Lung (tissue), 12 donors: Measurements from ENCODE around the gene ASB1. TPM values are rescaled to one million over a fixed set of nuclear protein-coding genes. Genes with fewer than 3 reads are reported as not detected.

Experiments used
- ATAC-seq: fragments of 200-7000 bp; cut with Tn5 transposase; one replicate; pipeline ENCODE4 v1.9.1; 2020; ENCODE audit warnings: moderate number of reproducible peaks; ENCODE audit not compliant: insufficient read depth, low FRiP score
- DNase-seq, 3 donors: peaks; one replicate each; pipeline ENCODE4 v3.0.0-alpha.2; 2013 to 2017
- H3K27ac ChIP-seq, 2 donors: one replicate each; pipeline ENCODE4 v1.5.1; 2013; ENCODE audit warnings: mild to moderate bottlenecking in 2 of 2, moderate library complexity in 2 of 2, control low read depth in 1 of 2, inconsistent platforms in 1 of 2, low read depth in 1 of 2, low read length in 1 of 2
- H3K27me3 ChIP-seq, 3 donors: one replicate each; pipeline ENCODE4 v1.5.1; 2013; ENCODE audit warnings: low read length in 2 of 3; ENCODE audit not compliant: control insufficient read depth in 3 of 3, insufficient read depth in 3 of 3
- H3K36me3 ChIP-seq, 4 donors: one replicate each; pipeline ENCODE4 v1.5.1; 2013; ENCODE audit warnings: low read length in 4 of 4, mild to moderate bottlenecking in 1 of 4, moderate library complexity in 1 of 4; ENCODE audit not compliant: control insufficient read depth in 4 of 4, insufficient read depth in 4 of 4
- H3K4me1 ChIP-seq, 5 donors: one replicate each; pipeline ENCODE4 v1.5.1; 2013; ENCODE audit warnings: low read length in 5 of 5, mild to moderate bottlenecking in 2 of 5, moderate library complexity in 1 of 5; ENCODE audit not compliant: control insufficient read depth in 5 of 5, insufficient read depth in 5 of 5
- H3K4me3 ChIP-seq: one replicate; pipeline ENCODE4 v1.5.1; 2013; ENCODE audit warnings: mild to moderate bottlenecking, control low read depth, moderate library complexity
- H3K9ac ChIP-seq, 2 donors: one replicate each; pipeline ENCODE4 v1.5.1; 2013; ENCODE audit warnings: low read length in 2 of 2, control low read depth in 1 of 2; ENCODE audit not compliant: insufficient read depth in 1 of 2
- H3K9me3 ChIP-seq, 4 donors: one replicate each; pipeline ENCODE4 v1.5.1; 2013; ENCODE audit warnings: low read length in 3 of 4, mild to moderate bottlenecking in 1 of 4, moderate library complexity in 1 of 4; ENCODE audit not compliant: control insufficient read depth in 4 of 4, insufficient read depth in 3 of 4
- WGBS, 2 donors: extraction: QIAGEN DNeasy Blood & Tissue Kit; methylation state at CpG; one replicate each; pipeline ENCODE4 v1.1.7; 2013; 5-methylcytosine and 5-hydroxymethylcytosine counted together
- polyA plus RNA-seq, 2 donors: library from polyadenylated mRNA; stranded (reverse); fragments of 200-250 nt; gene quantifications; one replicate each; pipeline ENCODE4 v1.2.1, GENCODE V29; 2013
- total RNA-seq, 2 donors: library from RNA; depleted of rRNA in 1 of 2; stranded (reverse); fragments of >200 nt in 1 of 2; gene quantifications; one replicate each; pipeline ENCODE4 v1.2.1, GENCODE V29; 2014 to 2021
- TF ChIP-seq, protein P1 (sequence below): IDR thresholded peaks from 2 replicates; pipeline ENCODE4 v1.5.1; 2012; ENCODE audit warnings: mild to moderate bottlenecking; ENCODE audit errors: control extremely low read depth, extremely low read depth
- donor health status: control.
- donor health status: control.
- donor health status: Bipolar disorder and iron deficiency.
- donor health status: healthy.
- donor health status: DM: yes; HTN: yes; CAD: no.

ASB1 gene
- total and polyA plus RNA-seq, 4 donors = 17.7 to 34.9 (median 20.6) TPM

DNA sequence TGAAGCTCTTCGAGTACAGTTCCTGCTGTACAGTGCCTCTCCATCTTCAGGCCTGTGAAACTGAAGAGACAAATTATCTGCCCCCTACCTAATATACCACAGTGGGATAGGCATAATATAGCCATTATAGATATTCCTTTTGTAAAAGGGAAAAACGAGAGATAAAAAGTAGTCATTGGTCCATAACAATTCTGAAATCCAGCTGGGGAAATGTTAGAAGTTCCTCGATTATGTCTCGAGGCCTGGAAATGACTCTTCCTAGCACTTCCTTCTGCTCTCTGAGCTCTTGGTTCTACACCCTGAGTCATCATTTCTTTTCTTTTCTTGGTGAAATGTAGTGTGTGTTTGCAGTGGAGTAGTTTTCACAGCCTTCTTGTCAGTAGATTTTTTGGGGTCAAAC, 51.5 kb downstream of the ASB1 start:
- Histone ChIP-seq H3K36me3 (no peaks in the 10 kb centered on the region), H3K9ac (no peak overlapping the region), H3K27me3 (no peaks in the 10 kb centered on the region), H3K4me3 (no peak overlapping the region), H3K9me3 (peaks cover 0 to 12% (median 9%) of the 10 kb centered on the region in 4 donors), H3K4me1 (no peaks in the 10 kb centered on the region), H3K27ac (no peak overlapping the region)
- WGBS, 2 donors = 88 to 90% methylated on average over 4 of the region's 4 CpGs
- DNase-seq = no peak
- TF ChIP-seq, protein P1, sequence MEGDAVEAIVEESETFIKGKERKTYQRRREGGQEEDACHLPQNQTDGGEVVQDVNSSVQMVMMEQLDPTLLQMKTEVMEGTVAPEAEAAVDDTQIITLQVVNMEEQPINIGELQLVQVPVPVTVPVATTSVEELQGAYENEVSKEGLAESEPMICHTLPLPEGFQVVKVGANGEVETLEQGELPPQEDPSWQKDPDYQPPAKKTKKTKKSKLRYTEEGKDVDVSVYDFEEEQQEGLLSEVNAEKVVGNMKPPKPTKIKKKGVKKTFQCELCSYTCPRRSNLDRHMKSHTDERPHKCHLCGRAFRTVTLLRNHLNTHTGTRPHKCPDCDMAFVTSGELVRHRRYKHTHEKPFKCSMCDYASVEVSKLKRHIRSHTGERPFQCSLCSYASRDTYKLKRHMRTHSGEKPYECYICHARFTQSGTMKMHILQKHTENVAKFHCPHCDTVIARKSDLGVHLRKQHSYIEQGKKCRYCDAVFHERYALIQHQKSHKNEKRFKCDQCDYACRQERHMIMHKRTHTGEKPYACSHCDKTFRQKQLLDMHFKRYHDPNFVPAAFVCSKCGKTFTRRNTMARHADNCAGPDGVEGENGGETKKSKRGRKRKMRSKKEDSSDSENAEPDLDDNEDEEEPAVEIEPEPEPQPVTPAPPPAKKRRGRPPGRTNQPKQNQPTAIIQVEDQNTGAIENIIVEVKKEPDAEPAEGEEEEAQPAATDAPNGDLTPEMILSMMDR = no peak
- ATAC-seq = no peak

DNA sequence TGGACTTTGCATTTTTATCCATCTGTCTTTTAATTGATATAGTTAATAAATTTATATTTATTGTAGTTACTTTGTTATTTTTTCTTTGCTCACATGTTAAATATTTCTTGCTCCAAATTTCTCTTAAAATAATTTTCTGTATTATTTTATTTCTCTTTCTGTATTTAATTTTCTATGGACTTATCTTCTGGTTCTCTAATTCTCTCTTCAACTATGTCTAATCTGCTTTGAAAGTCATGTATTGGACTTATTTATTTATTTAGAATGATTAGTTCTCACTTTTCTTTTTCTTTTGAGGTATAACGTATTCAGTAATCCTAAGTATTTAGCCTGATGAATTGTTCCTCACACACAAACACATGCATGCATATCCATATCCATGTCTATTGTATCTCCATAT, 53.1 kb downstream of the ASB1 start:
- Histone ChIP-seq H3K4me3 (no peak overlapping the region), H3K36me3 (no peaks in the 10 kb centered on the region), H3K9ac (no peak overlapping the region), H3K4me1 (no peaks in the 10 kb centered on the region), H3K27ac (no peak overlapping the region), H3K9me3 (peaks cover 0 to 9% (median 6%) of the 10 kb centered on the region in 4 donors), H3K27me3 (no peaks in the 10 kb centered on the region)
- TF ChIP-seq, protein P1 = no peak
- no peak for ATAC-seq
- no peak for DNase-seq
- WGBS, 2 donors = 92 to 95% methylated on average over 1 of the region's 1 CpG

DNA sequence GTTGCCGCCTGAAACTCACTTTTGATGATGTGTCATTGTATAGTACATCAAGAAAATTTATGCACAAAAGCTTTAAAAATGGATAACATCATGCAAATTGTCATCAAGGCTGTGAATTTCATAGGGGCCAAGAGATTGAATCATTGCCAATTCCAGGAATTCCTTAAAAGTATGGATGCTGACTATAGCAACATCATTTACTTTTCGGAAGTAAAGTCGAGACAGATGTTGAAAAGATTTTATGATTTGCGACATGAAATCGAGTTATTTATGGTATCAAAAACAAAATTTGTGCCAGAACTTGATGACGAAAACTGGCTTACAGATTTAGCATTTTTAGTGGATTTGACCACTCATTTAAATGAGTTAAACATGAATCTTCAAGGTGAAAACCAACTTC, 56.3 kb downstream of the ASB1 start:
- H3K27ac ChIP-seq = no peak overlapping the region
- TF ChIP-seq, protein P1 = no peak
- H3K4me3 ChIP-seq = no peak overlapping the region
- DNase-seq = no peak
- peaks cover 5 to 14% (median 8%) of the 10 kb centered on the region in 4 donors for H3K9me3 ChIP-seq
- H3K4me1 ChIP-seq = no peaks in the 10 kb centered on the region
- WGBS, 2 donors = 84 to 87% methylated on average over 6 of the region's 6 CpGs
- no peak overlapping the region for H3K9ac ChIP-seq
- no peaks in the 10 kb centered on the region for H3K27me3 ChIP-seq
- no peak for ATAC-seq
- peaks cover 0 to 7% (median 0%) of the 10 kb centered on the region in 4 donors for H3K36me3 ChIP-seq

DNA sequence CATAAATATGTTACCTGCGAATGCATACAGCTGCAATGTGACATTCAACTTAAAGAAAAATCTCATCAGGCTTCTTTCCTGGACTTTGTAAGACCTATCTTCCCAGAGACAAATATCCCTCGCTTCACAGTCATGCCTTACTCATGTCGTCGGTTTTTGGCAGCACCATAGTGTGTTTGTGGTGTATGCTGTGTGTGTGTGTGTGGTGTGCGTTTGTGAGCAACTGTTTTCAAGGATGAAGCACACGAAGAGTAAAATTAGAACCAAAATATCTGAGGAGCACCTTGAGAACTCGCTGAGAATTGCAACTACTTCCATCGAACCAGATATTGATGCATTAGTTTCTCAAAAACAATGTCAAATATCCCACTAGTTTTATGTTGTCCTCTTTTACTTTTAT, 56.9 kb downstream of the ASB1 start:
- H3K27me3 ChIP-seq = no peaks in the 10 kb centered on the region
- TF ChIP-seq, protein P1 = no peak
- no peak overlapping the region for H3K4me3 ChIP-seq
- WGBS, 2 donors = 75 to 84% methylated on average over 8 of the region's 8 CpGs
- DNase-seq = no peak
- ATAC-seq = no peak
- peaks cover 5 to 14% (median 7%) of the 10 kb centered on the region in 4 donors for H3K9me3 ChIP-seq
- peaks cover 0 to 7% (median 0%) of the 10 kb centered on the region in 4 donors for H3K36me3 ChIP-seq
- no peak overlapping the region for H3K27ac ChIP-seq
- no peaks in the 10 kb centered on the region for H3K4me1 ChIP-seq
- no peak overlapping the region for H3K9ac ChIP-seq
